Endodermal cell (in vitro differentiated cells): Measurements from ENCODE around the gene BLACAT1. TPM values are rescaled to one million over a fixed set of nuclear protein-coding genes. Genes with fewer than 3 reads are reported as not detected.
A peak's percentile ranks its signal among the peaks of the same experiment; 100 is the strongest.
"Not testable (repeated sequence)": the region's sequence is repeated elsewhere in the genome, so short reads cannot be mapped to it uniquely, and the experiment has no call there.

ENCODE experiments used
- DNase-seq: peaks from one replicate; pipeline ENCODE4 v3.0.0-alpha.2; 2017
- H3K27ac ChIP-seq: 2 replicates; pipeline ENCODE4 v1.5.1; 2013; ENCODE audit warnings: mild to moderate bottlenecking, low read depth, low read length, moderate library complexity
- H3K27me3 ChIP-seq: 2 replicates; pipeline ENCODE4 v1.6.1; 2013; ENCODE audit warnings: mild to moderate bottlenecking, low read length, moderate library complexity; ENCODE audit not compliant: insufficient read depth, control insufficient read depth, poor library complexity, severe bottlenecking
- H3K36me3 ChIP-seq: 2 replicates; pipeline ENCODE4 v1.7.0; 2013; ENCODE audit warnings: mild to moderate bottlenecking, low read length, moderate library complexity; ENCODE audit not compliant: control insufficient read depth, insufficient read depth
- H3K4me1 ChIP-seq: one replicate; pipeline ENCODE4 v1.7.0; 2013; ENCODE audit warnings: low read length; ENCODE audit not compliant: control insufficient read depth, insufficient read depth
- H3K4me3 ChIP-seq: 2 replicates; pipeline ENCODE4 v1.5.1; 2013; ENCODE audit warnings: mild to moderate bottlenecking, low read length, moderate library complexity
- H3K9ac ChIP-seq: 2 replicates; pipeline ENCODE4 v1.6.1; 2013; ENCODE audit warnings: mild to moderate bottlenecking, low read length, moderate library complexity; ENCODE audit not compliant: poor library complexity, severe bottlenecking; ENCODE audit errors: extremely low read depth
- H3K9me3 ChIP-seq: 2 replicates; pipeline ENCODE4 v1.6.1; 2013; ENCODE audit warnings: mild to moderate bottlenecking, low read length, moderate library complexity; ENCODE audit not compliant: control insufficient read depth
- H3K27ac Mint-ChIP-seq: 2 replicates; pipeline ENCODE4 v1.8.0; 2020; ENCODE audit warnings: mixed read lengths
- H3K27me3 Mint-ChIP-seq: 2 replicates; pipeline ENCODE4 v1.8.0; 2021; ENCODE audit warnings: mild to moderate bottlenecking, mixed read lengths; ENCODE audit not compliant: insufficient read depth
- H3K36me3 Mint-ChIP-seq: 2 replicates; pipeline ENCODE4 v1.8.0; 2020; ENCODE audit warnings: low read depth, mixed read lengths
- H3K4me1 Mint-ChIP-seq: 2 replicates; pipeline ENCODE4 v1.8.0; 2020; ENCODE audit warnings: mixed read lengths
- H3K4me3 Mint-ChIP-seq: 2 replicates; pipeline ENCODE4 v1.8.0; 2020; ENCODE audit warnings: mild to moderate bottlenecking, moderate library complexity, mixed read lengths
- H3K9me3 Mint-ChIP-seq: 2 replicates; pipeline ENCODE4 v1.8.0; 2020; ENCODE audit warnings: mild to moderate bottlenecking, mixed read lengths
- CTCF ChIP-seq: fragments of 200-600 bp; sonication (generic); conservative IDR thresholded peaks from 2 replicates; pipeline ENCODE4 v1.5.0; 2021; ENCODE audit warnings: antibody characterized with exemption, mild to moderate bottlenecking
- WGBS, 2 experiments: methylation state at CpG; one replicate each; pipeline versions ENCODE4 v1.1.5 to v1.1.7; 2013; ENCODE audit warnings: missing lambda C conversion rate in 2 of 2, mixed read lengths in 1 of 2; ENCODE audit not compliant: insufficient coverage in 1 of 2, insufficient read length in 1 of 2; 5-methylcytosine and 5-hydroxymethylcytosine counted together
- total RNA-seq, 2 donors: library from RNA; stranded (reverse); fragmentation: NEBNext Ultra II Directional in 1 of 2; extraction: Animal tissue kit (Norgen Biotek cat#: 25700) in 1 of 2; gene quantifications; 2 replicates in 1 of 2; 3 replicates in 1 of 2; pipeline ENCODE4 v1.2.1, GENCODE V29; 2021

BLACAT1 gene
- total RNA-seq, 2 donors from 2014 or later, result 7.4 to 7.6 TPM

- H3K27ac Mint-ChIP-seq, result no peak overlapping the region
- no peak for TF ChIP-seq CTCF
- H3K9me3 Mint-ChIP-seq, result no peaks in the 10 kb centered on the region
- H3K27me3 Mint-ChIP-seq, result peaks cover 22% of the 10 kb centered on the region
- Histone ChIP-seq H3K27ac (no peak overlapping the region), H3K27me3 (no peaks in the 10 kb centered on the region), H3K4me1 (peaks cover 9% of the 10 kb centered on the region), H3K9me3 (no peaks in the 10 kb centered on the region), H3K9ac (no peak overlapping the region), H3K36me3 (no peaks in the 10 kb centered on the region), H3K4me3 (no peak overlapping the region)
- no peak overlapping the region for H3K4me3 Mint-ChIP-seq
- H3K4me1 Mint-ChIP-seq, result peaks cover 24% of the 10 kb centered on the region
- H3K36me3 Mint-ChIP-seq, result no peaks in the 10 kb centered on the region
- DNase-seq, result no peak
- 89 to 93% methylated on average over 5 of the region's 5 CpGs for WGBS, 2 experiments
Observed at GRCh38 chr1:205436776-205437410, 19.0 kb downstream of the BLACAT1 start.

- H3K27ac ChIP-seq, result no peak overlapping the region
- H3K4me3 ChIP-seq, result no peak overlapping the region
- no peaks in the 10 kb centered on the region for H3K4me1 ChIP-seq
- H3K36me3 ChIP-seq, result no peaks in the 10 kb centered on the region
- TF ChIP-seq CTCF, result no peak
- no peaks in the 10 kb centered on the region for H3K27me3 ChIP-seq
- no peaks in the 10 kb centered on the region for H3K36me3 Mint-ChIP-seq
- H3K9ac ChIP-seq, result no peak overlapping the region
- H3K9me3 ChIP-seq, result no peaks in the 10 kb centered on the region
- no peaks in the 10 kb centered on the region for H3K9me3 Mint-ChIP-seq
- WGBS, 2 experiments, result 81% methylated on average over 7 to 11 of the region's 11 CpGs
- peak; percentile 52 for DNase-seq
- H3K27me3 Mint-ChIP-seq, result peaks cover 23% of the 10 kb centered on the region
- H3K4me1 Mint-ChIP-seq, result peaks cover 15% of the 10 kb centered on the region
- no peak overlapping the region for H3K4me3 Mint-ChIP-seq
- H3K27ac Mint-ChIP-seq, result no peak overlapping the region
Observed at GRCh38 chr1:205435578-205436573, 20.0 kb downstream of the BLACAT1 start.

- no peak overlapping the region for H3K4me3 Mint-ChIP-seq
- no peaks in the 10 kb centered on the region for H3K9me3 ChIP-seq
- no peaks in the 10 kb centered on the region for H3K9me3 Mint-ChIP-seq
- H3K27ac ChIP-seq, result no peak overlapping the region
- H3K4me1 ChIP-seq, result no peaks in the 10 kb centered on the region
- no peak overlapping the region for H3K4me3 ChIP-seq
- peaks cover 32% of the 10 kb centered on the region for H3K27me3 Mint-ChIP-seq
- TF ChIP-seq CTCF, result no peak
- no peaks in the 10 kb centered on the region for H3K27me3 ChIP-seq
- no peak for DNase-seq
- no peaks in the 10 kb centered on the region for H3K36me3 Mint-ChIP-seq
- WGBS, 2 experiments, result 83 to 90% methylated on average over 5 to 6 of the region's 6 CpGs
- H3K27ac Mint-ChIP-seq, result no peak overlapping the region
- H3K4me1 Mint-ChIP-seq, result peaks cover 14% of the 10 kb centered on the region
- no peak overlapping the region for H3K9ac ChIP-seq
- H3K36me3 ChIP-seq, result no peaks in the 10 kb centered on the region
Observed at GRCh38 chr1:205434738-205435137, 21.1 kb downstream of the BLACAT1 start.

- not testable (repeated sequence) for H3K36me3 ChIP-seq, H3K27me3 ChIP-seq, H3K4me3 Mint-ChIP-seq, H3K4me1 Mint-ChIP-seq, H3K9ac ChIP-seq, H3K9me3 ChIP-seq, H3K27ac ChIP-seq, H3K27ac Mint-ChIP-seq, H3K36me3 Mint-ChIP-seq, H3K4me3 ChIP-seq, H3K9me3 Mint-ChIP-seq, H3K4me1 ChIP-seq, DNase-seq
- 88 to 90% methylated on average over 1 of the region's 1 CpG for WGBS, 2 experiments
- H3K27me3 Mint-ChIP-seq, result peaks cover 45% of the 10 kb centered on the region
Observed at GRCh38 chr1:205432692-205433091, 23.2 kb downstream of the BLACAT1 start.
